NCI-H2227 (cell line): Measurements from ENCODE around the gene ADAMTS2.
"Not testable (repeated sequence)": the region's sequence is repeated elsewhere in the genome, so short reads cannot be mapped to it uniquely, and the experiment has no call there.

Source experiments
- DNase-seq: peaks from one replicate; lab custom pipeline; 2025; ENCODE audit not compliant: unreplicated experiment; lab: John Stamatoyannopoulos, UW

The ADAMTS2 gene

GRCh38 chr5:179118338-179118737 is 226.9 kb downstream of the ADAMTS2 start:
- no peak for DNase-seq

DNA sequence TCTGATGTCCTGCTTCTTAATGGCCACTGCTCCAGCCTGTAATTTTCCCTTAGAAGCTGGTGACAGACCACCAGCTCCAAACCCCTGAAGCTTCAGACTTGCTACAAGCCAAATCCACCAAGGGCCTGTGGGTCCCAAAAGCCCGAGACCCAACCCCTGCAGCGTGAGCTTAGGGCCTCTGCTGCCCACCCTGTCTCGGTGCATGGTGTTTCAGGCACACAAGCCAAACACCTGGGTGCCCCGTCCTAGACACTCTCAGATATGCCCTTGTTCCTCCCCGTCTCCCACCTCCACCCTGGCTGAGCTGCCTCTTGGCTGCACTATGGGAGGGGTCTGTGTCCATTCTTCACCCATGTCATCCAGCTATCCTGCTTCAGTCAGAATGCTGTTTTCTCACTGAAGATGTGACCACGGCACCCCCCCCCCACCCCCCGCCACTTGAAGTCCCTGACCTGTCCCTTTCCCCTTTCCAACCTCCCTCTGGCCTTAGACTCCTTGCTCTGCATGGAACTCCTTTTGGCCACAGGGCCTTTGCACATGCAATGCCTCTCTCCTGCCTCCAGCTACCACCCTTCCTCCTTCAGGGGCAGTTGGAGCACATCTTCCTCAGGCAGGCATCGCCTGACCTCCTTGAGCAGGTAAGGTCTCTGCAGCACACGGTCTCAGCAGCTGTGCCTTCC is 229.3 kb downstream of the ADAMTS2 start:
- DNase-seq, result no peak

GRCh38 chr5:179115307-179115706 is 230.0 kb downstream of the ADAMTS2 start:
- DNase-seq, result no peak

- no peak for DNase-seq
Measured at GRCh38 chr5:179114756-179115155, 230.5 kb downstream of the ADAMTS2 start.

DNA sequence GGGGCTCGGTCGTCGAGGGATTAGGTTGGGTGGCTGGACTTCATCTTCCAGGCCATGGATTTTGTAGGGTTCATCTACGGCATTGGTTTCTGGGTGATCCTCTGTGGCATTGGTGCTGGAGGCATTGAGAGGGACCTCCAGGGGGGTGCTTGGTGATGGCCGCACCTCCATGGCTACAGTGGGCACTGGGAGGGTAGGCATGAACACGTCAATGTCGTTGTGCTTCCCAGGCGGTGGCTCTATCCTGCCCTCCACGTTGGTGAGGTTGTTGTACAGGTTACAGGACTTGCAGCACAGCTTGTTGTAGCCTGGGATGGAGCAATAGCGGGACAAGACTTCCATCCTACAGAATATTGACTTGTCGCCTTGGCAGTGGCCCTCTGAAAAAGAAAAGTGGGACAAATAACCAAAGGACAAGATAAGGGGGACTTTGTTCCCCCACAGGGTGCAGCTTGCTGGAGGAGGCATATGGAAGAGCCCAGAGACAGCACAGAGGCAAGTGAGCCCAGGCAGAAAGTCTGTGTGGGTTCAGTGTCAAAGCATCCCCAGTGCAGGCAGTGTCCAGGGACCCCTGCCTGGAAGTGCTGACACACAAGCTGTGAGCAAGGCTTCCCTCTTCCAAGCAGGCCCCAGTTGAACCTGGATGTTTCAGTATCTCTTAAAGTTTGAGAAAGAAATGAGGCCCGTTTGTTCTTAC is 231.2 kb downstream of the ADAMTS2 start:
- no peak for DNase-seq

DNA sequence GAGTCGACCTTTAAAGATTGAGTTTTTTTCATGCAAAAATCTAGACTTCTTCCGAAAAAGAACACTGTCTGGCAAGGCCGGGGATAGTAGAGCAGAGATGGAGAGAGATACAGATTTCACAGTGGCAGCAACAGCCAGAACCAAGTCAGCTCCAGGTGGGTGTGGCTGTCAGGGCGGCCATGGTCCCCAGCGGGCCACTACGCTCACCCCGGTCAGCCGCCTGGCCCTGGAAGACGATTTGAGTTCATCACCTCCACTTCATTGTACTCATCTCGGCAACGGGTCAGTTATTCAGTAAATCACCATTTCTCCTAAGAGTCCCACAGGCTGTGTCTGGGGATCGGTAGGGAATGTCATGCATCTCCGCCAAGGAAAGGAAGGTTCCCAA is 232.1 kb downstream of the ADAMTS2 start:
- no peak for DNase-seq

- no peak for DNase-seq
Measured at GRCh38 chr5:179112469-179113142, 232.7 kb downstream of the ADAMTS2 start.

- DNase-seq, result no peak
Measured at GRCh38 chr5:179111267-179112207, 233.7 kb downstream of the ADAMTS2 start.

GRCh38 chr5:179110528-179110927 is 234.7 kb downstream of the ADAMTS2 start:
- DNase-seq, result no peak

- not testable (repeated sequence) for DNase-seq
Measured at GRCh38 chr5:179101282-179101681, 244.0 kb downstream of the ADAMTS2 start.

- no peak for DNase-seq
Measured at GRCh38 chr5:179089502-179089901, 255.8 kb downstream of the ADAMTS2 start.

- DNase-seq, result no peak
Measured at GRCh38 chr5:179080724-179081123, 264.5 kb downstream of the ADAMTS2 start.

GRCh38 chr5:179079165-179079987 is 265.9 kb downstream of the ADAMTS2 start:
- DNase-seq, result no peak

DNA sequence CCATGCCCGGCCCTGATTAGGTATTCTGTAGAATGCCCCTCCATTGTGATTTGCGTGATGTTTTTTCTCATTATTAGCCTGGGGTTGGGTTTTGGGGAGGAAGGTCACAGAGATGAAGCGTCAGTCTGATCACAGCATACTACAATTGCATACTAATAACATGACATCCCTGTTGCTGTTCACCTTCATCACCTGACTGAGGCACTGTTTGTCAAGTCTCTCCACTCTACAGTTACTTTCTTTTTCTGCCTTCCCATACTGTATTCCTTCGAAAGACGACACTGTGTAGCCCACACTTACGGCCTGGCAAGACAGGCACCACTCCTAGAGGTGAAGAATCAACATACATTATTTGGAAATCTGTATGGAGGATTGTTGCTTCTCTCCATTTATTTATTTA is 279.6 kb downstream of the ADAMTS2 start:
- no peak for DNase-seq

DNA sequence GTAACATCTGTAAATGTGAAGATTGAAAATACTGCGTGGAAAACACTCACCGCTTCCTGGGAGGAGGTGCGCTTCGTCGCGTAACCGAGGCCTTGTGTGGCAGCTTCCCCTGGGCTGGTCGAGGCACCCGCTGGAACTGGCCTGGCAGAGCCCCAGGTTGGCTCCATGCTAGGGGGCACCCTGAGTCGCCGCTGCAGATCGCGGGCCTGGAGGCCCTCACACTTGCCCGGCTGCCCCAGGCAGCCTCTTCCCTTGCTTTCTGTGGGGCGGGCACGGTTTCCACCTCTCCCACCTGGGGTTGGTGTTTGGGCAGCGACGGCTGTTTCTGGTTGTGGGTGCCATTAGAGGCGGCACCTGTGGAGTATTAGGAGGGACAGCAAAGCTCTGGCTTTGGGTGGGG is 284.2 kb downstream of the ADAMTS2 start:
- DNase-seq, result no peak
